HG03159 (cell line): ENCODE data around the gene TAF1B.
A peak's percentile ranks its signal among the peaks of the same experiment; 100 is the strongest.
"Not testable (repeated sequence)": the region's sequence is repeated elsewhere in the genome, so short reads cannot be mapped to it uniquely, and the experiment has no call there.

Experiments used
- ATAC-seq: cut with Tn5 transposase; IDR thresholded peaks from one replicate; pipeline ENCODE4 v1.9.1; 2021; ENCODE audit warnings: mild to moderate bottlenecking, moderate library complexity; ENCODE audit not compliant: unreplicated experiment

TAF1B gene

GRCh38 chr2:9877726-9878125 lies 34.5 kb downstream of the TAF1B start:
- no peak for ATAC-seq

- no peak for ATAC-seq
These were observed 36.4 kb downstream of the TAF1B start for GRCh38 chr2:9879455-9880194.

GRCh38 chr2:9883897-9884296 lies 40.6 kb downstream of the TAF1B start:
- no peak for ATAC-seq

- ATAC-seq = no peak
These were observed 41.2 kb downstream of the TAF1B start for GRCh38 chr2:9884436-9884835.

- ATAC-seq = no peak
These were observed 41.9 kb downstream of the TAF1B start for GRCh38 chr2:9885036-9885684.

GRCh38 chr2:9887513-9887912 lies 44.2 kb downstream of the TAF1B start:
- ATAC-seq = no peak

GRCh38 chr2:9889812-9890261 lies 46.6 kb downstream of the TAF1B start:
- ATAC-seq = no peak

GRCh38 chr2:9892236-9892635 lies 49.0 kb downstream of the TAF1B start:
- no peak for ATAC-seq

- no peak for ATAC-seq
These were observed 52.7 kb downstream of the TAF1B start for GRCh38 chr2:9895669-9896590.

- ATAC-seq = no peak
These were observed 54.1 kb downstream of the TAF1B start for GRCh38 chr2:9897331-9897737.

- no peak for ATAC-seq
These were observed 54.6 kb downstream of the TAF1B start for GRCh38 chr2:9897846-9898245.

- ATAC-seq = no peak
These were observed 62.1 kb downstream of the TAF1B start for GRCh38 chr2:9905413-9905812.

- no peak for ATAC-seq
These were observed 64.1 kb downstream of the TAF1B start for GRCh38 chr2:9907402-9907801.

- no peak for ATAC-seq
These were observed 65.4 kb downstream of the TAF1B start for GRCh38 chr2:9908639-9909038.

- ATAC-seq = no peak
These were observed 65.8 kb downstream of the TAF1B start for GRCh38 chr2:9909106-9909505.

- ATAC-seq = no peak
These were observed 67.4 kb downstream of the TAF1B start for GRCh38 chr2:9910699-9911098.

- ATAC-seq = no peak
These were observed 69.2 kb downstream of the TAF1B start for GRCh38 chr2:9912468-9912867.

- peak; percentile 97 for ATAC-seq
These were observed 71.3 kb downstream of the TAF1B start for GRCh38 chr2:9914384-9915065.

- ATAC-seq = no peak
These were observed 75.0 kb downstream of the TAF1B start for GRCh38 chr2:9918275-9918674.

GRCh38 chr2:9919512-9919911 lies 76.2 kb downstream of the TAF1B start:
- ATAC-seq = no peak

- ATAC-seq = not testable (repeated sequence)
These were observed 83.7 kb downstream of the TAF1B start for GRCh38 chr2:9927020-9927419.
